Astrocyte (in vitro differentiated cells and primary cell): Measurements from ENCODE around the gene ATG16L1. TPM values are rescaled to one million over a fixed set of nuclear protein-coding genes. Genes with fewer than 3 reads are reported as not detected.

ENCODE experiments used
- DNase-seq: peaks from one replicate; pipeline ENCODE4 v3.0.0-alpha.2; 2010; ENCODE audit warnings: low read depth
- FAIRE-seq: peaks from 2 replicates; lab custom pipeline; 2011; peaks lifted over from hg19 to GRCh38; lab: Jason Lieb, UNC
- H2AFZ ChIP-seq: 2 replicates; pipeline ENCODE4 v1.6.0; 2012; ENCODE audit warnings: low read depth, low read length, inconsistent platforms
- H3K27ac ChIP-seq: 2 replicates; pipeline ENCODE4 v1.5.1; 2011; ENCODE audit warnings: low read depth, low read length, inconsistent platforms
- H3K27me3 ChIP-seq: 2 replicates; pipeline ENCODE4 v1.6.0; 2011; ENCODE audit warnings: low read length, inconsistent platforms; ENCODE audit not compliant: insufficient read depth
- H3K36me3 ChIP-seq: 2 replicates; pipeline ENCODE4 v1.5.1; 2011; ENCODE audit warnings: low read length, inconsistent platforms; ENCODE audit not compliant: insufficient read depth
- H3K4me1 ChIP-seq: 2 replicates; pipeline ENCODE4 v1.5.1; 2011; ENCODE audit warnings: low read length, inconsistent platforms; ENCODE audit not compliant: insufficient read depth
- H3K4me2 ChIP-seq: 2 replicates; pipeline ENCODE4 v1.6.0; 2012; ENCODE audit warnings: low read length, inconsistent platforms
- H3K4me3 ChIP-seq: 2 replicates; pipeline ENCODE4 v1.5.1; 2011; ENCODE audit warnings: low read depth, mild to moderate bottlenecking, low read length, inconsistent platforms; ENCODE audit not compliant: insufficient read depth
- H3K79me2 ChIP-seq: 2 replicates; pipeline ENCODE4 v1.6.0; 2012; ENCODE audit warnings: mild to moderate bottlenecking, low read length, inconsistent platforms; ENCODE audit not compliant: insufficient read depth
- H3K9ac ChIP-seq: 2 replicates; pipeline ENCODE4 v1.6.0; 2012; ENCODE audit warnings: mild to moderate bottlenecking, low read length, inconsistent platforms
- H3K9me3 ChIP-seq: 2 replicates; pipeline ENCODE4 v1.5.1; 2012; ENCODE audit warnings: low read depth, mild to moderate bottlenecking, low read length, inconsistent platforms; ENCODE audit not compliant: insufficient read depth
- H4K20me1 ChIP-seq: 2 replicates; pipeline ENCODE4 v1.6.0; 2012; ENCODE audit warnings: low read length, inconsistent platforms; ENCODE audit not compliant: insufficient read depth
- H3K27ac Mint-ChIP-seq: one replicate; pipeline ENCODE4 v1.8.0; 2021; ENCODE audit warnings: mild to moderate bottlenecking, mixed read lengths; ENCODE audit not compliant: unreplicated experiment
- H3K27me3 Mint-ChIP-seq: one replicate; pipeline ENCODE4 v1.8.0; 2021; ENCODE audit warnings: low read depth, mixed read lengths; ENCODE audit not compliant: unreplicated experiment
- H3K36me3 Mint-ChIP-seq: one replicate; pipeline ENCODE4 v1.8.0; 2021; ENCODE audit warnings: low read depth, mixed read lengths; ENCODE audit not compliant: unreplicated experiment
- H3K4me1 Mint-ChIP-seq: one replicate; pipeline ENCODE4 v1.8.0; 2021; ENCODE audit warnings: low read depth, mixed read lengths; ENCODE audit not compliant: unreplicated experiment
- H3K4me3 Mint-ChIP-seq: one replicate; pipeline ENCODE4 v1.8.0; 2021; ENCODE audit warnings: mild to moderate bottlenecking, moderate library complexity, mixed read lengths; ENCODE audit not compliant: unreplicated experiment
- H3K9me3 Mint-ChIP-seq: one replicate; pipeline ENCODE4 v1.8.0; 2021; ENCODE audit warnings: mild to moderate bottlenecking, mixed read lengths; ENCODE audit not compliant: unreplicated experiment
- CTCF ChIP-seq: IDR thresholded peaks from 2 replicates; pipeline ENCODE4 v1.5.1; 2011; ENCODE audit warnings: low read depth, mild to moderate bottlenecking, inconsistent platforms, low read length, moderate library complexity; ENCODE audit not compliant: insufficient read depth
- EZH2 ChIP-seq: IDR thresholded peaks from 2 replicates; pipeline ENCODE4 v1.6.1; 2012; ENCODE audit warnings: mild to moderate bottlenecking, low read length, inconsistent platforms; ENCODE audit not compliant: insufficient read depth
- total RNA-seq: library from RNA; stranded (reverse); gene quantifications from 2 replicates; pipeline ENCODE4 v1.2.1, GENCODE V29; 2021

ATG16L1 gene
- total RNA-seq, 1 donor from 2014 or later, result 31.6 TPM

GRCh38 chr2:233204286-233204936, 47.1 kb upstream of the ATG16L1 start:
- H3K4me2 ChIP-seq, result no peak overlapping the region
- H3K27me3 Mint-ChIP-seq, result peaks cover 21% of the 10 kb centered on the region
- peaks cover 22% of the 10 kb centered on the region for H3K9me3 Mint-ChIP-seq
- peaks cover 17% of the 10 kb centered on the region for H3K36me3 Mint-ChIP-seq
- peaks cover 9% of the 10 kb centered on the region for H3K9me3 ChIP-seq
- no peaks in the 10 kb centered on the region for H4K20me1 ChIP-seq
- no peak overlapping the region for H2AFZ ChIP-seq
- H3K4me1 ChIP-seq, result peaks cover 12% of the 10 kb centered on the region
- H3K4me1 Mint-ChIP-seq, result peaks cover 16% of the 10 kb centered on the region
- no peaks in the 10 kb centered on the region for H3K36me3 ChIP-seq
- no peak for DNase-seq
- no peaks in the 10 kb centered on the region for H3K79me2 ChIP-seq
- H3K9ac ChIP-seq, result no peak overlapping the region
- H3K4me3 Mint-ChIP-seq, result no peak overlapping the region
- FAIRE-seq, result no peak
- no peak overlapping the region for H3K27ac ChIP-seq
- TF ChIP-seq CTCF (no peak), EZH2 (no peak)
- H3K27ac Mint-ChIP-seq, result no peak overlapping the region
- H3K4me3 ChIP-seq, result no peak overlapping the region
- peaks cover 3% of the 10 kb centered on the region for H3K27me3 ChIP-seq

- Histone ChIP-seq H3K4me1 (peaks cover 34% of the 10 kb centered on the region), H3K4me3 (no peak overlapping the region), H3K4me2 (peak overlapping the region; percentile 58), H3K27me3 (no peaks in the 10 kb centered on the region), H2AFZ (no peak overlapping the region), H3K9me3 (no peaks in the 10 kb centered on the region), H3K27ac (no peak overlapping the region), H4K20me1 (peaks cover 16% of the 10 kb centered on the region), H3K36me3 (no peaks in the 10 kb centered on the region), H3K9ac (no peak overlapping the region), H3K79me2 (no peaks in the 10 kb centered on the region)
- Mint-ChIP-seq H3K9me3 (peaks cover 5% of the 10 kb centered on the region), H3K4me3 (peak overlapping the region; percentile 60), H3K27ac (peak overlapping the region; percentile 83), H3K4me1 (peaks cover 31% of the 10 kb centered on the region), H3K36me3 (peaks cover 4% of the 10 kb centered on the region), H3K27me3 (peaks cover 3% of the 10 kb centered on the region)
- TF ChIP-seq EZH2 (no peak), CTCF (no peak)
- no peak for DNase-seq
- FAIRE-seq, result no peak
Observed at GRCh38 chr2:233208382-233209116, 42.9 kb upstream of the ATG16L1 start.

GRCh38 chr2:233209117-233209532, 42.3 kb upstream of the ATG16L1 start:
- no peaks in the 10 kb centered on the region for H3K36me3 ChIP-seq
- no peak overlapping the region for H3K9ac ChIP-seq
- Mint-ChIP-seq H3K9me3 (no peaks in the 10 kb centered on the region), H3K27ac (peak overlapping the region; percentile 83), H3K27me3 (peaks cover 3% of the 10 kb centered on the region), H3K4me3 (peak overlapping the region; percentile 60), H3K36me3 (no peaks in the 10 kb centered on the region), H3K4me1 (peaks cover 31% of the 10 kb centered on the region)
- H3K27ac ChIP-seq, result no peak overlapping the region
- H3K4me1 ChIP-seq, result peaks cover 34% of the 10 kb centered on the region
- peak overlapping the region; percentile 58 for H3K4me2 ChIP-seq
- H3K79me2 ChIP-seq, result no peaks in the 10 kb centered on the region
- DNase-seq, result no peak
- no peak overlapping the region for H3K4me3 ChIP-seq
- no peak overlapping the region for H2AFZ ChIP-seq
- peaks cover 16% of the 10 kb centered on the region for H4K20me1 ChIP-seq
- FAIRE-seq, result no peak
- no peaks in the 10 kb centered on the region for H3K27me3 ChIP-seq
- H3K9me3 ChIP-seq, result no peaks in the 10 kb centered on the region
- no peak for TF ChIP-seq CTCF
- no peak for TF ChIP-seq EZH2
